Upper lobe of left lung (tissue), 4 donors: Measurements from ENCODE around the gene CYCS.

Experiments
- CTCF ChIP-seq, 6 experiments: fragments of 450-650 bp in 4 of 6; fragments of 200-600 bp in 2 of 6; sonication (generic) in 2 of 6; IDR thresholded peaks; one replicate each; pipeline ENCODE4 v1.5.1; 2016 to 2019; ENCODE audit warnings: antibody characterized with exemption in 6 of 6
- POLR2AphosphoS5 ChIP-seq, 2 donors: sonication (generic); formaldehyde crosslinking; IDR thresholded peaks; one replicate each; pipeline ENCODE4 v1.5.1; 2017; ENCODE audit warnings: antibody characterized with exemption in 2 of 2

- TF ChIP-seq CTCF (IDR thresholded peaks at IDR 0.05) = no peak
- TF ChIP-seq POLR2AphosphoS5 (IDR thresholded peaks at IDR 0.05) = no peak
These were observed 6.0 kb downstream of the CYCS start for GRCh38 chr7:25119102-25119501.
